T-cell (primary cell): ENCODE results near the gene RGPD8. TPM values are rescaled to one million over a fixed set of nuclear protein-coding genes. Genes with fewer than 3 reads are reported as not detected.

Experiments used
- ATAC-seq, 4 experiments: fragments of 200-7000 bp in 3 of 4; fragments of 150-1000 bp in 1 of 4; cut with Tn5 transposase; replicated peaks in 1 of 4; 1 replicate in 3 of 4; 2 replicates in 1 of 4; pipeline ENCODE4 v1.10.0; 2021; ENCODE audit warnings: moderate library complexity in 3 of 4, mild to moderate bottlenecking in 2 of 4, moderate number of reproducible peaks in 1 of 4
- CTCF ChIA-PET, 2 donors: fragments of 300-600 bp; sonication (Branson Sonifier 250); formaldehyde crosslinking; loops; one replicate each; lab custom pipeline; 2022; ENCODE audit warnings: antibody characterized with exemption in 2 of 2; lab: Charles Lee
- POLR2A ChIA-PET, 2 donors: fragments of 300-600 bp; sonication (Branson Sonifier 250); formaldehyde crosslinking; loops; one replicate each; lab custom pipeline; 2022; ENCODE audit warnings: antibody characterized with exemption in 2 of 2; lab: Charles Lee
- DNase-seq, 35 experiments: peaks; one replicate each; pipeline versions ENCODE4 v3.0.0 to v3.0.0-alpha.2; 2013 to 2023
- H3K27ac ChIP-seq: one replicate; pipeline ENCODE4 v1.5.1; 2013; ENCODE audit warnings: low read length
- H3K27me3 ChIP-seq, 2 experiments: replicated peaks in 1 of 2; 1 replicate in 1 of 2; 2 replicates in 1 of 2; pipeline versions ENCODE4 v1.6.1 to v1.7.0; 2013; ENCODE audit warnings: low read length in 1 of 2, mixed read lengths in 1 of 2; ENCODE audit not compliant: control insufficient read depth in 2 of 2, insufficient read depth in 2 of 2; ENCODE audit errors: extremely low read depth in 1 of 2
- H3K36me3 ChIP-seq, 2 donors: 1 replicate in 1 of 2; 2 replicates in 1 of 2; pipeline versions ENCODE4 v1.6.1 to v1.7.0; 2013; ENCODE audit warnings: low read length in 1 of 2; ENCODE audit not compliant: control insufficient read depth in 2 of 2, insufficient read depth in 1 of 2; ENCODE audit errors: extremely low read depth in 1 of 2
- H3K4me1 ChIP-seq, 2 experiments: 1 replicate in 1 of 2; 2 replicates in 1 of 2; pipeline versions ENCODE4 v1.6.1 to v1.7.0; 2013; ENCODE audit warnings: low read length in 2 of 2, mixed read lengths in 1 of 2; ENCODE audit not compliant: insufficient read depth in 2 of 2, control insufficient read depth in 1 of 2; ENCODE audit errors: extremely low read depth in 1 of 2
- H3K4me3 ChIP-seq, 2 donors: 1 replicate in 1 of 2; 2 replicates in 1 of 2; pipeline versions ENCODE4 v1.5.1 to v1.7.0; 2013; ENCODE audit warnings: mild to moderate bottlenecking in 2 of 2, low read length in 1 of 2, moderate library complexity in 1 of 2; ENCODE audit not compliant: control insufficient read depth in 1 of 2; ENCODE audit errors: extremely low read depth in 1 of 2
- H3K9me3 ChIP-seq: 2 replicates; pipeline ENCODE4 v1.7.0; 2013
- H3K27ac Mint-ChIP-seq, 2 donors: one replicate each; pipeline ENCODE4 v1.8.0; 2020 to 2021; ENCODE audit warnings: mild to moderate bottlenecking in 2 of 2, mixed read lengths in 2 of 2
- H3K27me3 Mint-ChIP-seq, 2 donors: one replicate each; pipeline ENCODE4 v1.8.0; 2021 to 2022; ENCODE audit warnings: mixed read lengths in 2 of 2
- H3K36me3 Mint-ChIP-seq: one replicate; pipeline ENCODE4 v1.8.0; 2021; ENCODE audit warnings: mixed read lengths
- H3K4me1 Mint-ChIP-seq, 3 donors: one replicate each; pipeline ENCODE4 v1.8.0; 2020 to 2022; ENCODE audit warnings: mixed read lengths in 3 of 3, mild to moderate bottlenecking in 1 of 3
- H3K4me3 Mint-ChIP-seq, 3 donors: one replicate each; pipeline ENCODE4 v1.8.0; 2020 to 2022; ENCODE audit warnings: mild to moderate bottlenecking in 3 of 3, mixed read lengths in 3 of 3, moderate library complexity in 3 of 3
- H3K9me3 Mint-ChIP-seq, 3 donors: one replicate each; pipeline ENCODE4 v1.8.0; 2020 to 2022; ENCODE audit warnings: mixed read lengths in 3 of 3
- WGBS: methylation state at CpG from one replicate; pipeline ENCODE4 v1.1.5; 2013; ENCODE audit warnings: missing lambda C conversion rate; ENCODE audit not compliant: insufficient coverage; 5-methylcytosine and 5-hydroxymethylcytosine counted together
- total RNA-seq, 35 experiments: library from RNA in 6 of 35; stranded (reverse) in 6 of 35; fragments of 120-200 nt in 1 of 35; gene quantifications; one replicate each; pipeline versions ENCODE4 v1.2.1 to v1.2.4 and lab custom pipeline; 2013 to 2026

RGPD8 gene
- total RNA-seq, 5 donors from 2014 or later (not counting 1 experiment from before 2014, with no cell fraction given): 10.8 to 61.4 (median 20.7) TPM

GRCh38 chr2:112321375-112322320 lies 111.8 kb downstream of the RGPD8 start:
- H3K27ac ChIP-seq: no peak overlapping the region
- peaks cover 0 to 32% of the 10 kb centered on the region in 2 donors for H3K36me3 ChIP-seq
- POLR2A ChIA-PET: no interaction called here
- Mint-ChIP-seq H3K4me1 (no peaks in the 10 kb centered on the region), H3K4me3 (no peak overlapping the region), H3K36me3 (peaks cover 40% of the 10 kb centered on the region), H3K9me3 (no peaks in the 10 kb centered on the region), H3K27ac (no peak overlapping the region), H3K27me3 (no peaks in the 10 kb centered on the region)
- 100% methylated on average over 1 of the region's 3 CpGs for WGBS
- H3K4me3 ChIP-seq: no peak overlapping the region
- no peaks in the 10 kb centered on the region for H3K27me3 ChIP-seq
- ATAC-seq (no peak), DNase-seq (no peak)
- CTCF ChIA-PET: interaction anchor here in 1 of 2 donors (0.8 to 1.6 kb wide), 2 partner anchors 16 to 62 kb away, joined by 3 to 5 read pairs; no protein-coding TSS in a partner anchor
- no peaks in the 10 kb centered on the region for H3K4me1 ChIP-seq
- H3K9me3 ChIP-seq: no peaks in the 10 kb centered on the region

Other genes starting within 250 kb of the RGPD8 start
- 10 to 100 TPM; 16.1 to 29.9 (median 22.1) TPM for gene ZC3H8, start 178.6 kb downstream of the RGPD8 start, total RNA-seq
- 10 to 100 TPM; 19.6 to 29.9 (median 25.9) TPM for gene ZC3H6, start 158.0 kb downstream of the RGPD8 start, total RNA-seq
- 10 to 100 TPM; 11.9 to 23.3 (median 20.2) TPM for gene TTL, start 48.5 kb upstream of the RGPD8 start, total RNA-seq
- gene POLR1B, start 108.8 kb upstream of the RGPD8 start, total RNA-seq: 10 to 100 TPM; 15.1 to 39.5 (median 35.9) TPM
- 10 to 100 TPM; 16.4 to 30.1 (median 24.7) TPM for gene CHCHD5, start 151.0 kb upstream of the RGPD8 start, total RNA-seq
- 100 to 1,000 TPM in 2 of 5 donors, 10 to 100 TPM in 3; 65.8 to 135 (median 83.0) TPM for gene SLC20A1, start 212.3 kb upstream of the RGPD8 start, total RNA-seq